HG02938 (cell line): ENCODE data around the gene ATAT1.

Experiments
- ATAC-seq: cut with Tn5 transposase; IDR thresholded peaks from one replicate; pipeline ENCODE4 v1.9.1; 2021; ENCODE audit warnings: mild to moderate bottlenecking, moderate library complexity; ENCODE audit not compliant: unreplicated experiment

The ATAT1 gene

GRCh38 chr6:30613251-30614043, 13.2 kb upstream of the ATAT1 start:
- no peak for ATAC-seq

GRCh38 chr6:30614044-30614842, 12.4 kb upstream of the ATAT1 start:
- ATAC-seq, result no peak

- no peak for ATAC-seq
Observed at GRCh38 chr6:30614843-30615218, 11.8 kb upstream of the ATAT1 start.

- ATAC-seq, result no peak
Observed at GRCh38 chr6:30615219-30615957, 11.3 kb upstream of the ATAT1 start.

GRCh38 chr6:30615958-30616810, 10.5 kb upstream of the ATAT1 start:
- no peak for ATAC-seq

- peak; percentile 78 for ATAC-seq
Observed at GRCh38 chr6:30616811-30617564, 9.7 kb upstream of the ATAT1 start, which contains the start of gene PPP1R10. Gene PPP1R10, minus strand, starts transcription at chr6:30617243. Its CDS starts 7,299 bp downstream, at chr6:30609944.

GRCh38 chr6:30617565-30618269, 9.0 kb upstream of the ATAT1 start, which contains the start of gene MRPS18B:
Gene MRPS18B, plus strand, starts transcription at chr6:30617840. Its CDS starts 26 bp downstream, at chr6:30617866.
- peak; percentile 75 for ATAC-seq

- ATAC-seq, result no peak
Observed at GRCh38 chr6:30618270-30618797, 8.3 kb upstream of the ATAT1 start.

- no peak for ATAC-seq
Observed at GRCh38 chr6:30619561-30619960, 7.1 kb upstream of the ATAT1 start.

- no peak for ATAC-seq
Observed at GRCh38 chr6:30625511-30625910, 1.2 kb upstream of the ATAT1 start.

GRCh38 chr6:30635834-30636233, 9.2 kb downstream of the ATAT1 start:
- ATAC-seq, result no peak

GRCh38 chr6:30640481-30640880, 13.8 kb downstream of the ATAT1 start:
- no peak for ATAC-seq

GRCh38 chr6:30641048-30641447, 14.4 kb downstream of the ATAT1 start:
- ATAC-seq, result no peak

GRCh38 chr6:30643656-30644055, 17.0 kb downstream of the ATAT1 start:
- ATAC-seq, result no peak

GRCh38 chr6:30644769-30645168, 18.1 kb downstream of the ATAT1 start:
- no peak for ATAC-seq

GRCh38 chr6:30645989-30646388, 19.3 kb downstream of the ATAT1 start:
- ATAC-seq, result no peak

- ATAC-seq, result peak; percentile 49
Observed at GRCh38 chr6:30646450-30647241, 20.0 kb downstream of the ATAT1 start, which contains the start of gene C6orf136. Gene C6orf136, plus strand, starts transcription at chr6:30647133. Its CDS starts 99 bp downstream, at chr6:30647232.
